Progenitor cell of endocrine pancreas (in vitro differentiated cells): ENCODE measurements around the gene DNAH7. TPM values are rescaled to one million over a fixed set of nuclear protein-coding genes. Genes with fewer than 3 reads are reported as not detected.

Source experiments
- DNase-seq: peaks from one replicate; pipeline ENCODE4 v3.0.0; 2021; ENCODE audit warnings: low spot score; ENCODE audit not compliant: unreplicated experiment
- H3K27ac Mint-ChIP-seq: 2 replicates; pipeline ENCODE4 v1.8.0; 2021; ENCODE audit warnings: mild to moderate bottlenecking, moderate library complexity, mixed read lengths
- H3K27me3 Mint-ChIP-seq: 2 replicates; pipeline ENCODE4 v1.8.0; 2021; ENCODE audit warnings: mixed read lengths
- H3K36me3 Mint-ChIP-seq: 2 replicates; pipeline ENCODE4 v1.8.0; 2022; ENCODE audit warnings: mixed read lengths; ENCODE audit not compliant: insufficient read depth
- H3K4me1 Mint-ChIP-seq: 2 replicates; pipeline ENCODE4 v1.8.0; 2021; ENCODE audit warnings: low read depth, mixed read lengths
- H3K4me3 Mint-ChIP-seq: 2 replicates; pipeline ENCODE4 v1.8.0; 2021; ENCODE audit warnings: low read depth, mild to moderate bottlenecking, moderate library complexity, mixed read lengths
- H3K9me3 Mint-ChIP-seq: 2 replicates; pipeline ENCODE4 v1.8.0; 2021; ENCODE audit warnings: low read depth, mixed read lengths
- CTCF ChIP-seq: fragments of 200-600 bp; sonication (generic); IDR thresholded peaks from one replicate; pipeline ENCODE4 v1.5.0; 2021; ENCODE audit warnings: antibody characterized with exemption, mild to moderate bottlenecking; ENCODE audit not compliant: unreplicated experiment
- total RNA-seq: library from RNA; stranded (reverse); gene quantifications from 2 replicates; pipeline ENCODE4 v1.2.1, GENCODE V29; 2021

The DNAH7 gene
- total RNA-seq, 1 donor from 2014 or later: 5.9 TPM

- no peak overlapping the region for H3K4me3 Mint-ChIP-seq
- TF ChIP-seq CTCF: no peak
- DNase-seq: no peak
Observed at GRCh38 chr2:195842932-195843331, 225.7 kb downstream of the DNAH7 start.

GRCh38 chr2:195838002-195838401 lies 230.6 kb downstream of the DNAH7 start:
- DNase-seq: no peak
- peaks cover 6% of the 10 kb centered on the region for H3K4me1 Mint-ChIP-seq
- TF ChIP-seq CTCF: no peak
- H3K9me3 Mint-ChIP-seq: peaks cover 13% of the 10 kb centered on the region
- peaks cover 3% of the 10 kb centered on the region for H3K36me3 Mint-ChIP-seq
- no peaks in the 10 kb centered on the region for H3K27me3 Mint-ChIP-seq
- no peak overlapping the region for H3K27ac Mint-ChIP-seq
- H3K4me3 Mint-ChIP-seq: no peak overlapping the region

More at GRCh38 chr2:195842932-195843331, 225.7 kb downstream of the DNAH7 start:
- Mint-ChIP-seq H3K4me1 (peaks cover 5% of the 10 kb centered on the region), H3K36me3 (peaks cover 7% of the 10 kb centered on the region), H3K27ac (no peak overlapping the region), H3K9me3 (peaks cover 19% of the 10 kb centered on the region), H3K27me3 (no peaks in the 10 kb centered on the region)

- peaks cover 6% of the 10 kb centered on the region for H3K4me1 Mint-ChIP-seq
- H3K27me3 Mint-ChIP-seq: no peaks in the 10 kb centered on the region
- no peak overlapping the region for H3K4me3 Mint-ChIP-seq
- H3K9me3 Mint-ChIP-seq: peaks cover 13% of the 10 kb centered on the region
- no peak for TF ChIP-seq CTCF
- H3K36me3 Mint-ChIP-seq: peaks cover 1% of the 10 kb centered on the region
- no peak for DNase-seq
- no peak overlapping the region for H3K27ac Mint-ChIP-seq
Observed at GRCh38 chr2:195836002-195836401, 232.6 kb downstream of the DNAH7 start.

GRCh38 chr2:195834836-195835235 lies 233.8 kb downstream of the DNAH7 start:
- no peaks in the 10 kb centered on the region for H3K27me3 Mint-ChIP-seq
- H3K9me3 Mint-ChIP-seq: peaks cover 4% of the 10 kb centered on the region
- TF ChIP-seq CTCF: no peak

GRCh38 chr2:195830968-195831950 lies 237.4 kb downstream of the DNAH7 start:
- no peak overlapping the region for H3K27ac Mint-ChIP-seq
- TF ChIP-seq CTCF: no peak
- no peaks in the 10 kb centered on the region for H3K9me3 Mint-ChIP-seq
- H3K4me3 Mint-ChIP-seq: no peak overlapping the region
- no peak for DNase-seq
- no peaks in the 10 kb centered on the region for H3K27me3 Mint-ChIP-seq
- H3K4me1 Mint-ChIP-seq: no peaks in the 10 kb centered on the region
- H3K36me3 Mint-ChIP-seq: peaks cover 1% of the 10 kb centered on the region

More at GRCh38 chr2:195834836-195835235, 233.8 kb downstream of the DNAH7 start:
- Mint-ChIP-seq H3K4me1 (peaks cover 6% of the 10 kb centered on the region), H3K36me3 (peaks cover 1% of the 10 kb centered on the region), H3K4me3 (no peak overlapping the region), H3K27ac (no peak overlapping the region)
- DNase-seq: no peak
